Ectodermal cell (in vitro differentiated cells): Measurements from ENCODE around the gene GJB4.
"Not testable (repeated sequence)": the region's sequence is repeated elsewhere in the genome, so short reads cannot be mapped to it uniquely, and the experiment has no call there.

Source experiments
- H3K27ac ChIP-seq: 2 replicates; pipeline ENCODE4 v1.7.0; 2013; ENCODE audit warnings: mild to moderate bottlenecking, low read depth, low read length; ENCODE audit not compliant: insufficient read depth, poor library complexity, severe bottlenecking
- H3K27me3 ChIP-seq: 2 replicates; pipeline ENCODE4 v1.7.0; 2013; ENCODE audit warnings: mild to moderate bottlenecking, low read length; ENCODE audit not compliant: insufficient read depth, control insufficient read depth, poor library complexity, severe bottlenecking
- H3K36me3 ChIP-seq: one replicate; pipeline ENCODE4 v1.7.0; 2013; ENCODE audit warnings: low read length; ENCODE audit not compliant: control insufficient read depth, insufficient read depth
- H3K4me1 ChIP-seq: one replicate; pipeline ENCODE4 v1.7.0; 2013; ENCODE audit warnings: low read length; ENCODE audit not compliant: control insufficient read depth, insufficient read depth
- H3K4me3 ChIP-seq: 2 replicates; pipeline ENCODE4 v1.7.0; 2013; ENCODE audit warnings: low read depth, low read length, control low read depth; ENCODE audit not compliant: insufficient read depth
- H3K9me3 ChIP-seq: 2 replicates; pipeline ENCODE4 v1.7.0; 2013; ENCODE audit warnings: mild to moderate bottlenecking, low read length, moderate library complexity; ENCODE audit not compliant: control insufficient read depth
- WGBS, 2 experiments: methylation state at CpG; one replicate each; pipeline ENCODE4 v1.1.7; 2013; ENCODE audit warnings: missing lambda C conversion rate in 2 of 2; 5-methylcytosine and 5-hydroxymethylcytosine counted together

GJB4 gene

DNA sequence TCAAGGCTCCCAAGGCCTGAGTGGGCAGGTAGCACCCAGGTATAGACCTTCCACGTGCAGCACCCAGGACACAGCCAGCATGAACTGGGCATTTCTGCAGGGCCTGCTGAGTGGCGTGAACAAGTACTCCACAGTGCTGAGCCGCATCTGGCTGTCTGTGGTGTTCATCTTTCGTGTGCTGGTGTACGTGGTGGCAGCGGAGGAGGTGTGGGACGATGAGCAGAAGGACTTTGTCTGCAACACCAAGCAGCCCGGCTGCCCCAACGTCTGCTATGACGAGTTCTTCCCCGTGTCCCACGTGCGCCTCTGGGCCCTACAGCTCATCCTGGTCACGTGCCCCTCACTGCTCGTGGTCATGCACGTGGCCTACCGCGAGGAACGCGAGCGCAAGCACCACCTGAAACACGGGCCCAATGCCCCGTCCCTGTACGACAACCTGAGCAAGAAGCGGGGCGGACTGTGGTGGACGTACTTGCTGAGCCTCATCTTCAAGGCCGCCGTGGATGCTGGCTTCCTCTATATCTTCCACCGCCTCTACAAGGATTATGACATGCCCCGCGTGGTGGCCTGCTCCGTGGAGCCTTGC lies 1.7 kb downstream of the GJB4 start:
- Histone ChIP-seq H3K27ac (no peak overlapping the region), H3K36me3 (no peaks in the 10 kb centered on the region), H3K27me3 (no peaks in the 10 kb centered on the region), H3K9me3 (no peaks in the 10 kb centered on the region), H3K4me1 (no peaks in the 10 kb centered on the region), H3K4me3 (no peak overlapping the region)
- 95 to 96% methylated on average over 33 of the region's 33 CpGs for WGBS, 2 experiments

DNA sequence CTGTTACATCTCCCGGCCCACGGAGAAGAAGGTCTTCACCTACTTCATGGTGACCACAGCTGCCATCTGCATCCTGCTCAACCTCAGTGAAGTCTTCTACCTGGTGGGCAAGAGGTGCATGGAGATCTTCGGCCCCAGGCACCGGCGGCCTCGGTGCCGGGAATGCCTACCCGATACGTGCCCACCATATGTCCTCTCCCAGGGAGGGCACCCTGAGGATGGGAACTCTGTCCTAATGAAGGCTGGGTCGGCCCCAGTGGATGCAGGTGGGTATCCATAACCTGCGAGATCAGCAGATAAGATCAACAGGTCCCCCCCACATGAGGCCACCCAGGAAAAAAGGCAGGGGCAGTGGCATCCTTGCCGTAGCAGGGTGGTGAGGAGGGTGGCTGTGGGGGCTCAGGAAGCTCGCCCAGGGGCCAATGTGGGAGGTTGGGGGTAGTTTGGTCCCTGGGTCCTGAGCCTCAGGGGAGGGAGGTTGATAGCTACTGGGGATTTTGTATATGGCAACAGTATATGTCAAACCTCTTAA lies 2.3 kb downstream of the GJB4 start:
- Histone ChIP-seq H3K4me3 (no peak overlapping the region), H3K9me3 (no peaks in the 10 kb centered on the region), H3K27ac (no peak overlapping the region), H3K4me1 (no peaks in the 10 kb centered on the region), H3K36me3 (no peaks in the 10 kb centered on the region), H3K27me3 (no peaks in the 10 kb centered on the region)
- 93% methylated on average over 13 of the region's 13 CpGs for WGBS, 2 experiments

- WGBS, 2 experiments: 82 to 84% methylated on average over 7 of the region's 7 CpGs
- Histone ChIP-seq H3K4me3 (no peak overlapping the region), H3K27ac (no peak overlapping the region), H3K36me3 (no peaks in the 10 kb centered on the region), H3K27me3 (no peaks in the 10 kb centered on the region), H3K9me3 (no peaks in the 10 kb centered on the region), H3K4me1 (no peaks in the 10 kb centered on the region)
These were observed 3.1 kb downstream of the GJB4 start for GRCh38 chr1:34762474-34763141.

GRCh38 chr1:34763142-34763781 lies 3.7 kb downstream of the GJB4 start:
- WGBS, 2 experiments: 36 to 41% methylated on average over 8 of the region's 8 CpGs
- H3K4me3 ChIP-seq: no peak overlapping the region
- H3K4me1 ChIP-seq: no peaks in the 10 kb centered on the region
- H3K36me3 ChIP-seq: no peaks in the 10 kb centered on the region
- no peaks in the 10 kb centered on the region for H3K27me3 ChIP-seq
- H3K9me3 ChIP-seq: no peaks in the 10 kb centered on the region
- no peak overlapping the region for H3K27ac ChIP-seq

DNA sequence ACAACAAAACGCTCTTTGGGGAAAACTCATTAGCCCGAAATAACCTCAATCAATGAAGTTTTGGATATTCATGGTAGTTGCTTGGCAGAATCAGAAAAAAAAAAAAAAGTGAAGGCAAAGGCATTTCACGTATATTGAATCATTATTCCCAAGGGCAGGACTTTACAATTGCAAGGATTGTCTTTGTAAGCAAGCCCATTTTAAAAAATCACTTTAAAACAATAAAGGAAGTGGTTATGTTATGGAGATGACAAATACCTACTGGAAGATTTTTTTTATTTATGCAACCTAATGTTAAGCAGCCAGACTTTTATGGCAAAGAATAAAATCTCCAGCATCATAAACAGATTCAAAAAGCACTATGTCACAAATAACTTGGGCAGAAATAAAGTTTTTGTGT lies 9.3 kb downstream of the GJB4 start:
- WGBS, 2 experiments: 94% methylated on average over 2 to 3 of the region's 3 CpGs
- no peaks in the 10 kb centered on the region for H3K4me1 ChIP-seq
- no peak overlapping the region for H3K27ac ChIP-seq
- no peak overlapping the region for H3K4me3 ChIP-seq
- no peaks in the 10 kb centered on the region for H3K27me3 ChIP-seq
- H3K9me3 ChIP-seq: no peaks in the 10 kb centered on the region
- H3K36me3 ChIP-seq: no peaks in the 10 kb centered on the region

- 89 to 90% methylated on average over 5 of the region's 5 CpGs for WGBS, 2 experiments
- Histone ChIP-seq H3K36me3 (no peaks in the 10 kb centered on the region), H3K27me3 (no peaks in the 10 kb centered on the region), H3K4me3 (no peak overlapping the region), H3K4me1 (no peaks in the 10 kb centered on the region), H3K9me3 (no peaks in the 10 kb centered on the region), H3K27ac (no peak overlapping the region)
These were observed 11.5 kb downstream of the GJB4 start for GRCh38 chr1:34770891-34771504.

DNA sequence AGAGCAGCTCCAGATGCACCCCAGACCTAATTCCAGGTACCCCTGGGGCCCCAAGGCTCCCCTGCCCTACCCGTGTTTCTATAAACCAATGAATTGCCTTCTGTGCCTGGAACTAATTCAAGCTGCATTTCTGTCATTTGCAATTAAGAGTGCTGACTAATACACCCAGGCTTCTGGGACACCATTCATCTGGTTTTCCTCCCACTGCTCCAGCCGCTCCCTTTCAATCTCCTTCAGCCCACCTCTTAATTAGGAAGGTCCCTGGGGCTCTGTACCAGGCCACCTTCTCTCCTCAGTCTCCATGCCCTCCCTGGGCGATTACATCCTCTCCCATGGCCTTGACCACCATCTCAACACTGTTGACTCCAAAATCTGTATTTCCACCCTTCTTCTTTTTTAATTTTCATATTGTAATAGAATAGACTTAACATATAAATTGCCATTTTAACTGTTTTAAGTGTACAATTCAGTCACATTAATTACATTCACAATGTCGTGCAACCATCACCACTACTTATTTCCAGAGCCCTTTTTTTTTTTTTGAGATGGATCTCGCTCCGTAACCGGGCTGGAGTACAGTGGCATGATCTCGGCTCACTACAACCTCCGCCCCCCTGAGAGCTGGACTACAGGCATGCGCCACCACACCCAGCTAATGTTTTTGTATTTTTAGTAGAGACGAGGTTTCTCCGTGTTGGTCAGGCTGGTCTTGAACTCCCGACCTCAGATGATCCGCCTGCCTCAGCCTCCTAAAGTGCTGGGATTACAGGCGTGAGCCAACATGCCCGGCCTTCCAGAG lies 12.2 kb downstream of the GJB4 start:
- WGBS, 2 experiments: 86 to 90% methylated on average over 16 of the region's 16 CpGs
- Histone ChIP-seq H3K27ac (no peak overlapping the region), H3K9me3 (no peaks in the 10 kb centered on the region), H3K4me3 (no peak overlapping the region), H3K27me3 (no peaks in the 10 kb centered on the region), H3K4me1 (no peaks in the 10 kb centered on the region), H3K36me3 (no peaks in the 10 kb centered on the region)

GRCh38 chr1:34773114-34773513 lies 13.6 kb downstream of the GJB4 start:
- not testable (repeated sequence) for H3K27me3 ChIP-seq, H3K4me1 ChIP-seq, H3K27ac ChIP-seq, H3K9me3 ChIP-seq, H3K4me3 ChIP-seq, H3K36me3 ChIP-seq
- 94 to 95% methylated on average over 4 of the region's 4 CpGs for WGBS, 2 experiments

- no peak overlapping the region for H3K4me3 ChIP-seq
- H3K4me1 ChIP-seq: no peaks in the 10 kb centered on the region
- no peaks in the 10 kb centered on the region for H3K9me3 ChIP-seq
- H3K27me3 ChIP-seq: peaks cover 12% of the 10 kb centered on the region
- WGBS, 2 experiments: 77 to 83% methylated on average over 8 of the region's 8 CpGs
- no peaks in the 10 kb centered on the region for H3K36me3 ChIP-seq
- no peak overlapping the region for H3K27ac ChIP-seq
These were observed 15.4 kb downstream of the GJB4 start for GRCh38 chr1:34774957-34775356.
